HG02981 (cell line): Measurements from ENCODE around the gene OGDH.
A peak's percentile ranks its signal among the peaks of the same experiment; 100 is the strongest.

Experiments
- ATAC-seq: cut with Tn5 transposase; IDR thresholded peaks from one replicate; pipeline ENCODE4 v1.9.1; 2021; ENCODE audit warnings: mild to moderate bottlenecking, moderate library complexity; ENCODE audit not compliant: unreplicated experiment

OGDH gene

DNA sequence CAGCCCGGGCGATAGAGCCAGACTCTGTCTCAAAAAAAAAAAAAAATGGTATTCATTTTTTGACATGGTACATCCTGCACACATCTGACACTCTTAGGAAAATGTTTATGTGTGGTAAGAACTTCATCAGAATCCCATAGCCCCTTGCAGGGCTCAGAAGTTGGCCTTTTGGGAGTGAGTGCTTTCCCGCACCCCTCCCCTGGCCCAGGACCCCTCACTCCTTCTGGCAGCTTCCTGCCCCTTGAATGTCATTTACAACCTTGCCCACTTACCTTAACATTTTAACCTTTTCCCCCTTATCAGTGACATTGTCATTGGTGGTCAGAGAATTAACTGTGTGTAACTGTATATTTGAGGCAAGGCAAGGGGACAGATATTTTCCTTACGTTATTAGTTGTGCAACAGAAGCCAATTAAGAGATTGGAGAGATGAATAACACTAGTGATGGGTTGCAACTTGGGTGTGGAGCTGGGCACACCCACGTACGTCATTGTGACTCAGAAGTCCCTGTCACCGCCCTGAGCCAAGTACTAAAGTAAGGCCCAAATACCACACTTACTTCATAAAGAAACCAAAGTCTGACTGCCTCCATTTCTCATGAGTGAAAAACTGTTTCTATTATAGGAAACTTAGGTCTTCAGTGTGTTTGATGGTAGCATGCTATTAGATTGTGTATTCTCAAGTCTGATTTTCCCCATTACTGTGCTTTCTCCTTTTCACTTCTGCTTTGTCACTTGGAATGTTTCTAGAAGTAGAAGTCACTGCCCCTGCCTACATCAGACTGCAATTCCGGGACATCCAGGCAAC lies 31.6 kb downstream of the OGDH start:
- peak; percentile 37 for ATAC-seq

DNA sequence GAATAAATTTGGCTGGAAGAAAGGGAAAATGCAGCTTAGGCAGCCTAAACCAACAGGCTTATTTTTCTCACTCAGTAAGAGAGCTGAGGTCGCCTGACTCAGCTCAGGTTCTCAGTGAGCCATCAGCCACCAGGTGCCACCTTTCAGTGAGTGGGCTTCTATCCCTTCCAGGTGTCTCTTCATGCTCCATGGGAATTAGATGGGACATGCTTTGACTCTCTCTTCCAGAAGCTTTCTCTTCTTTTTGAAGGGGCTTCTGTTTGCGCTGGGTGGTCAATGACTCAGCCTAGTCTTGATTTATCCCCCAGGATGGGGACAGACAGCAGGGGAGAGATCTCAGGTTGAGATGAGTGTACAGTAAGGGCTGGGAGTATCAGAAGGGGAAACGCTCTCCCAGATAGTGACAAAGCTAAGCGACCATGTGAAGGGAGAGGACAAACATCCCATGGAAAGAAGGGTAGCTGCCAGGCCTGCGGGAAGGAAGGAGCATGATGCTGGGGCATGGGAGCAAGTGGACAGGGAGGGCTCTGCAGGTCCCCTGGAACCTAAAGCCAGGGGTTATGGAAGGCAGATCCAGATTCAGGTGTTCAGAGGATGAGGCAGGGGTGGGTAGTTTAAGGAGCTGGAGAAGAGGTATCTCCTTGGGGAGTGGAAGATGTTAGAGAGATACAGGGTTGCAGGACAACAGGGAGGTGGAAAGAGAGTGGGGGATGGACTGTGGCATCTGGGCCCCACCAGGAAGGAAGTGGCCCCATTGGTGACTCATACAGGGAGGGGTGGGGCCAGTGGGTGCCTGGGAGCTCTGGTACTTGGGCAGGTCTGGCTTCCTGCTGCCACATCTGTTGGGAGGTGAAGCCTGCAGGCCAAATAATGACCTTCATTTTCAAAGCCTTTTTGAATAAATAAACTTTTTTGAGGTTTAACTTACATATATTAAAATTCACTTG lies 32.5 kb downstream of the OGDH start:
- ATAC-seq, result peak; percentile 84

GRCh38 chr7:44639671-44640321 lies 33.4 kb downstream of the OGDH start:
- no peak for ATAC-seq

GRCh38 chr7:44643206-44643605 lies 36.8 kb downstream of the OGDH start:
- ATAC-seq, result no peak

DNA sequence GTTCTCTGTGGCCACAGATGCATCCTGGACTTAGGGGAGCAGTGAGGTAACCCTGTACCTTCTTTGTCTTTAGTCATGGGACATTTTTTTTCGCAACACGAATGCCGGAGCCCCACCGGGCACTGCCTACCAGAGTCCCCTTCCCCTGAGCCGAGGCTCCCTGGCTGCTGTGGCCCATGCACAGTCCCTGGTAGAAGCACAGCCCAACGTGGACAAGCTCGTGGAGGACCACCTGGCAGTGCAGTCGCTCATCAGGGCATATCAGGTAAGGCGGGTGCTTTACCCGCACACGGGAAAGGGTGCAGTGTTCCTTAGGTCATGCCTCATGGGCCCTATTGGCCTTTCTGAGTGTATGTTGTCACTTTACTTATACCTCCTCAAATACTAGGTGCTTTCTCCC lies 38.8 kb downstream of the OGDH start:
- no peak for ATAC-seq

DNA sequence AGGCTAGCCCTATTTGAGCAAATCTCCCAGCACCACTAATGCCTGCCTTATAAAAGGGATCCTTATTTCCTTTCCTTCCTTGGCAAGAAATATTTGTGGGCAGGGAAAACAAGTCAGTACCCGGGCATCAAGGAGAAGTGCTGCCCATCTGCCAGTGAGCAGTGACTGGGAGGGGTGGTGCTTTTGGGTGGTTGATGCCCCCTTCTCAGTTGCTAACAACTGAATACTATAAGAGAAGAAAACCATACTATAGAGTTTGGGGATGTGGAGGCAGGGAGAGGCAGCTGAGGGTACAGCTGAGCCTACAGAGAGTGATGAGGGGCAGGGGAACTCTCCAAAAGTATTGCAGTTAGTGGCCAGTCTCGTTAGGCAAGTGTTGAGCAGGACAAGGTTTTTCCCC lies 39.3 kb downstream of the OGDH start:
- ATAC-seq, result no peak

DNA sequence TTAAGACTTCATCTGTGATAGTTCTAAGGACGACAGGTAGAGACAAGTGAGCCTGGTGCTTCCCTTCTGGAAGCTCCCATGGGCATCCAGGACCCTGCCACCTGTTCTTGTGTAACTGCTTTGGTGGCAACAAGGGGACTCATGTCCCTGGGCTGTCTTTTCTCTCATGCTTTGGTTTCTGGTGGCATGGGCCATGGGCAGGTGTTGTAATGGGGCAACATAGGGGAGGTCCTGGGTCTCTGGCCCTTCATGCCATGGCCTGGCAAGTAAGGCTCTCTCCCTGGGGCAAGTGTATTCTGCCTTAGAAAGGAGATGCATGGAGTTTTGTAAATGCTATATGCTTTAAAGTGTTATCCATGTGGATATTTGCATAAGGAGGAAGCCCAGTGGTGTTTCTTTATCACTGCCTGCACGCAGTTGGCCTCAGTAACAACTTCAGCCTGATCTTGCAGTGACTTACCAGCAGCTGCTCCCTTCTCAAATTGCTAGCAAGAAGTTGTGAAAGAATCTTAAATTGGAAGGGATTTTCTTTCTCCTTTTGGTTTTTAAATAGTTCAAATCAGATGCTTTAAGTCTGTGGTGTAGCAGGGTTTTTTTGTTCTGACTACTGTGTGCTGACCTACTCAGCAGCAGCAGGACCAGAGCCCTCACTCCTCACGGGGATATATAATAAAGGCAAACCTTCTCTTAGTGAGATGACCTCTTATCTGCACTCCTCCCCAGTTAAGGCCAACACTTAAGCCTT lies 39.9 kb downstream of the OGDH start:
- no peak for ATAC-seq

DNA sequence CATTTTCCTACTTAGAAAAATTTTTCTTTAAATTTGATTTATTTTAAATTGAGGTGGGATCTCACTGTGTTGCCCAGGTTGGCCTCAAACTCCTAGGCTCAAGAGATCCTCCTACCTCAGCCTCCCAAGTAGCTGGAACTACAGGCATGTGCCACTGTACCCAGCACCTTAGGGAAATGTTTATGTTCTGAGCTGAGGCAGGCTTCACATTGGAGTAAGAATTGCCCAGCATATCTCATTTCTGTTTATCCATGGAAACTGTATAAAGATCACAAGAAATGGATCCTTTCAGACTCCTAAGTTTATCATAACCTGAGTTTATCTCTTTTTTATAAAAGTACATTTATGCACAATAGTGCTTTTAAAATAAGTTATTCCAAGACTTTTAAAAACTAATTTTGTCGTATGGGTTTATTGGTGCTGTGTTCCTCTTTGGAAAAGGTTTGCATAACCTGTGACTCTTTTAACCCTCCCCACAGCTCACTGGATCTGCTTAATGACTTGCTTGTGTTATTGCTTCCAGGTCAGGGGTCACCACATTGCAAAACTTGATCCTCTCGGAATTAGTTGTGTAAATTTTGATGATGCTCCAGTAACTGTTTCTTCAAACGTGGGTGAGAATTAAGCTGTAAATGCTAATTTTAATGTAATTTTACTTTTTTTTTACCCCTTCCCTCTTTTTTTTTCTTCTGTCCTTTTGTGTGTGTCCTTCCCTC lies 40.7 kb downstream of the OGDH start:
- ATAC-seq, result no peak

DNA sequence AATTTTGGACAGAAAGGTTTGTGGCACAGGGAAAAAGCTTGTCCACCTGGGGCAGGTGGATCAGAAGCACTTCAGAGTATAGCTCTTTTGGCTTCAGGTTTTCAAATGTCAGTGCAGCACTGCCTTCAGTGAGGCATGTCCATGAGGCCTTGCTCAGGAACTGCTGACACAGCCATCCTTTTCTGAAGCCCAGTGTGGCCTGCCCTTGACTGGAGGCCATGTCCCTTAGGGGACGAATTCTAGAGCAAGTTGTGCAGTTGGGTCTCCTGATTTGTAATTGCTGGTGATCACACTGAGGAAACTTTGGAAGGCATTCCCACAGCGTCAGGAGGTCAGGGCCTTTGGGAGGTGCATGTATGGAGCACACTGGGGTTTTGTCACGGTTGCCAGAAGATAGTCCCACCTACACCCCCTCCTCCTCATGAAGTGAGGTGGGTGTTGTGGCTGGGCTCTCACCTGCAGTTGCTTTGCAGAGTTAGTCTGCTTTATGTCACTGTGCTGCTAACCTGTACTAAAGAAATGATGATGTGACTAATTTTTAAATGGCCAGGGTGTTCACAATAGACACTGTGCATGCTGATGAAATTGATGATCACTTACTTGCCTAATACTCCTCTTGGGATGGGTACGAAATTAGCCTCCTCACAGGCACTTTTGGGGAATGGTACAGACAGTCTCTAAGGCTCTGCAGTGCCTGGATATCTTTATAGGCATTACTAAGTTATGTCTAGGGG lies 41.7 kb downstream of the OGDH start:
- ATAC-seq, result no peak

GRCh38 chr7:44650242-44650641 lies 43.8 kb downstream of the OGDH start:
- ATAC-seq, result no peak

GRCh38 chr7:44650772-44651171 lies 44.3 kb downstream of the OGDH start:
- ATAC-seq, result no peak

DNA sequence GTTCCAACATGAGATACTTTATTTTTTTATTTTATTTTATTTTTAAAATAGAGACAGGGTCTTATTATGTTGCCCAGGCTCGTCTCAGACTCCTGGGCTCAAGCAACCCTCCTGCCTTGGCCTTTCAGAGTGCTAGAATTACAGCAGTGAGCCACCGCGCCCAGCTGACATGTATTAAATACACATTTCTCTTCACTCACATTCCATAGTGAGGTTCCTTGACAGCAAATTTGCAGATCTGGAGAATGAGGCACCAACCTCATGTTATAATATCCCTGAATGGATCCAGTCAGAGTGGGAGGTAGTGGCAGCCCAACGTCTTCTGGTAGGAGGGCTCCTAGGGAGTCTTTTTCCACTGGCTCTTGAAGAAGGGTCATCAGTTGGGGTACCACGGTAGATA lies 46.1 kb downstream of the OGDH start:
- ATAC-seq, result no peak

DNA sequence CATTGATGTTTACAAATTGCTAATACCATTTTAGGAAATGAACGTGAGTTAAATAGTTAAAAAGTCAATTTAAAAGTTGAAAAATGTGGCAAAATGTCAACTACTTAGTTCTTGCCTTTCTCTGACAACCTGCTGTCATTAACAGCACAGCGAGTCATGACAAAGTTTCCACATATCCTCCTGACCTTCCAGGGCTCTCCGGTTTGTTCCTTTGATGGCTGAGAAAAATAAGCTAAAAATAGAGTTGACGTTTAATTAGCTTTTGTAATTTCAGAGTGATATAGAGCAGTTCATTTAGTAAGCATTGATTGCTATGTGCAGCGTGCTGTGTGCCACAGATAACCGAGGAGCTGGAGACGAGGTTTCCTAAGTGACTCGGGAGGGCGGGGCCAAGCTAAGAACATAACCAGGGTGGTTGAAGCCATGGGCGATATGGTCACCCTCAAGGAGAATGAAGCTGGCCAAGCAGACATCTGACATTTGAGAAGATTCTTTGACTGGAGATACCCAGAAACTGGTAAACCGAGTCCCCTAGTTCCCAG lies 47.9 kb downstream of the OGDH start:
- ATAC-seq, result no peak

- ATAC-seq, result no peak
Observed at GRCh38 chr7:44655341-44655740, 48.9 kb downstream of the OGDH start.

- ATAC-seq, result no peak
Observed at GRCh38 chr7:44658979-44659378, 52.6 kb downstream of the OGDH start.

GRCh38 chr7:44661233-44661632 lies 54.8 kb downstream of the OGDH start:
- no peak for ATAC-seq

DNA sequence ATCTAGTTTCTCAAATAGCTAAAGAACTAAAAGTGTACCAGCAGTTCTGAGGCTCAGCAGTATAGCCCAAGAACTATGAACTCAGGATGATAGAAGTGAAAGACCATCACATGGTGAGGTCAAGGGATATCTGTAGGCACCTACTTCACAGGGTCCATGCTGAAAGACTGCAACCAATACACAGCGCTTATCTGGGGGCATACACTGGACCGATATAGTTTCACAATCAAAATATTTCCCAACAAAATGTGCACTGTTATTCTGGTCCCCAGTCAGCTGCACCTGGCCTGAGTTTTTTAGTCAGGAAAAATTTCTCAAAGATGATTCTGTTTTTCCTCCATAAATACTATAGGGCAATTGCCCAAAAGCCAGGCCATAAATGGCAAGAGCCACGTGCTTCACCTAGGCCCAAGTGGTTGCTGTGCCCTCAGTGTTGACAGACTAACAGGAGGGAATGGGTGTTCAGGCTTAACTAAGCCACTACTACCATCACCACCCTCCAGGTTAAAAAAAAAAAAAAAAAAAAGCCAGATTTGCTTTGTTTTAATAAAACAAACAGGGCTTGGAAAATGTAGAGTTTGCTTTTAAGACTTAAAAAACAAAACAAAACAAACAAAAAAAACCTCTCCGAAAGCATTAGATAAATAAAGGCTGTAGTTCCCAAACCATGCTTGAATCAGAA lies 58.5 kb downstream of the OGDH start:
- no peak for ATAC-seq

DNA sequence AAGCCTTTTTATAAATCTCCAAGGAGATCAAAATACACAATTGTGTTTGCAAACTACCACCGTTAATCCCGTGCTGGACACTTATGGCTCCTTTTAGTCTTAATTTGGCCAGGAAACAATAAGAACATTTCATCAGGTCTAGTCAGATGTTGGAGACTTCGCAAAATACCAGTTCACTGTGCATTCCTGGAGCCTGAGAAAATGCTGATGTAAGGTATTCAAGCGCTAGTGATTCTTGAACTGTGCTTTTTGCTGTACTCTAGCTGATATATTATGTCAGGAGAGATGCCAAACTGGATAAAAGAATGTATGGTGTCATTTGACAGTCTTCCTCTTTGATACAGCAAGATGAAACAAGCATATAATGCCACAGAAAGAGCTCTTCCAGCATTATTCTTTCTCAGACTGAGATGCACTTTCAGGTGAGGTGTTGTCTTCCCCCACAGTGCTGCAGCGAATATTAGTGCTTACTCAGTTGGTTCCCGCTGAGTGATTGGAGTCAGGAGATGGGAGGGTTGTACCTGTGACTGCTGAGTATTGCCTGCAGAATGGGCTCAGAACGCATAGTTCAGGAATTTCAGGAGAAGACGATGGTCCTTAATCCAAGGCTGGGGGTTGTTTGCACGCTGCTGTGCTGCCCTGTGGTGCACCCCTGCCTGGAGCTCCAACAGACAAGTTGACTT lies 59.2 kb downstream of the OGDH start:
- no peak for ATAC-seq
